Umbilical cord (tissue), 2 donors: ENCODE measurements around the gene ASCL4. TPM values are rescaled to one million over a fixed set of nuclear protein-coding genes. Genes with fewer than 3 reads are reported as not detected.

ENCODE experiments used
- DNase-seq: peaks from one replicate; pipeline ENCODE4 v3.0.0-alpha.2; 2015; ENCODE audit warnings: low spot score
- total RNA-seq: library from RNA; depleted of rRNA; stranded (reverse); fragments of >200 nt; gene quantifications from one replicate; pipeline ENCODE4 v1.2.3, GENCODE V29; 2014; ENCODE audit warnings: low replicate concordance; ENCODE audit not compliant: insufficient read depth

Gene ASCL4
- total RNA-seq, 1 donor from 2014 or later, result not detected

DNA sequence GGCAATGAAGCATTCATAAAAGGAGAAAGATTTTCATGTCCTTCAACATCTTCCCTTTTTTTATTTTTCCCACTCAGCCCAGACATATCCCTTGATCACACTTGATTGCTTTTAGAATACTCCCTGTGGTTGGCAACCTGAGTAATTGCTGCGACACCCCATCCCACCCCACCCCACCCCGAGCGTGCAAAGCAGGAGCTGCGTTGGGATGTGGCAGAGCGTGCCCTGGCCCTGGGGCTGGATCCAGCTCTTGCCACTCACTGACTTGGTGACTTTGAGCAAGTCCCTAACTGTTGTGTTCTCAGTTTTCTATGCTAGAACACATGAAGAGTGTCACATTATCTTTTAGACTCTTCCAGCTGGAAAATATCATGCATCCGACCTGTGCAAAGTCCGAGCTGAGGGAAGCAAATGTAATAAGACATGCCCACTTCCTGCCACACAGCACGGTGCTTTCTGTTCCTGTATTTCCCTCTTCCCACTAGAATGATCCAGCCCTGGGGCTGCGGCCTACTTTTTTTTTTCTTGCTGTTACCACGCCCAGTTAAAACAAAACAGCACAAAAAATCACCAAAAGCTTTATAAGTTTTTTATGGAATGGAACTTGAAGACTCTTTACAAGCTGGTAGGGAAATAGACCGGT lies 4.0 kb downstream of the ASCL4 start:
- DNase-seq, result peak; percentile 11

DNA sequence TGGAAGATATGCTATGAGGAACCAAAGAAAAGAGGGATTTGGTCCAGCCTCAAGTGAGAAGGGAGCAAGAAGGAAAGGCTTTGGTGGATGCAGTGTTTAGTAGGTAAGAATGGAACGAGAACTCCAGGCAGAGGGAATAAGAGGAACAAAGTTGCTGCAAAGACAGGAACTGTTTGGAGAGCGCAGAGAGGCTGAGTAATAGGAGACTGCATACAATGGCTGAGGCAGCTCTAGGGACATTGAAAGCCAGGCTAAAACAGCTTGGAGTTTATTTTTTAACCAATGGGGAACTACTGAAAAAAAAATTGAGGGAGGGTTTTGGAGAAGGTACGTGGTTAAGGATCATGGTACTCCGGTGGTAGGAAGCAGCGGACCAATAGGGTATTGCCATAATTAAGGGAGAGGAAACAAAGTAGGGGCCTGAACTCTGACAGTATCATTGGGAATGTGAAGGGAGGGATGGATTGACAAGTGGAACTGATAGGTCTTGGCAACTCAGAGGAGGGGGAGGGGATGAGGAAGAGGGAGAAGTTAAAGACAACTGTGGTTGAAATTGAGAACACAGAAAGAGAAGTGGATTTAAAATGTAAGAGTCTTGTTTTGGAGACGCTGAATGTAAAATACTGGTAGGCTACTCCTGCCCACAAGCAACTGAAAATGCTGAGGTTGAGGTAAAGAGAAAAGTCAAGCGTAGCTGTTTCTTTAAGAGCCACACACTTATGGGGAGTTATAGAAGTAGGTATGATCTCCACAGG lies 4.8 kb downstream of the ASCL4 start:
- DNase-seq, result peak; percentile 25

DNA sequence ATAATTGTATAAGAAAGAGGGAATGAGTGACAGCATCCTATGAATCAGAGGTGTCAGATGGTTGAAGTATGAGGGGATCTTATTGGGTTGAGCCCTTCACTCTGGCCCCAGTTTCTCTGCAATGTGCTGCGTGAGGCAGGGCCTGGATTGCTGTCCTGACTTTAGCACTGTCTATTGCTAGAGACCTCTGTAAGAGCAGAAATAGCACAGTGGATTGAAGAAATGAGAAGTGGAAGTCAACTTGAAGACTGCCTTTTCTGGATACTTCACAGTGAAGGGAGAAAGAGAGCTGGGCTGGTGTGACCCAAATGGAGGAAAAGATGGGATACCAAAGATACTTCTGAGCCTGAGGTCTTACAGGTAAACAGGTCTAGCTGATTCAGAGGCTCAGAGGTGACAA lies 5.8 kb downstream of the ASCL4 start:
- no peak for DNase-seq

DNA sequence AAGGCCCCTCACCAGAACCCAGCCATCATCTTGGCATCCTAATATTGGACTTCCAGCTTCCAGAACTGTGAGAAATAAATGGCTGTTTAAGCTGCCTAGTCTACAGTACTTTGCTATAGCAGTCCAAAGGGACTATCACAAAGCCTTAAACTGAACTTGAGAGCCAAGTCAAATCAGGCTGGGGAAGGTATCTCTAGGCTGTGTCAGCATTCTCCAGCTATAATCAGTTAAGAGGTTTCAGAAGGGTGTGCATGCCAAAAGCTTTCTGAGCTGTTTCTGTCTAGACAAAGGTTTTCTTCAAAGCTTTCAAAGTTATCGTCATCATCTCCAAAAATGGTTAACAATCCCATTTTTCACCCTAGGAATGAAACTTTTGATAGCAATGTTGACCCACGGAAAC lies 7.6 kb downstream of the ASCL4 start:
- peak; percentile 13 for DNase-seq

DNA sequence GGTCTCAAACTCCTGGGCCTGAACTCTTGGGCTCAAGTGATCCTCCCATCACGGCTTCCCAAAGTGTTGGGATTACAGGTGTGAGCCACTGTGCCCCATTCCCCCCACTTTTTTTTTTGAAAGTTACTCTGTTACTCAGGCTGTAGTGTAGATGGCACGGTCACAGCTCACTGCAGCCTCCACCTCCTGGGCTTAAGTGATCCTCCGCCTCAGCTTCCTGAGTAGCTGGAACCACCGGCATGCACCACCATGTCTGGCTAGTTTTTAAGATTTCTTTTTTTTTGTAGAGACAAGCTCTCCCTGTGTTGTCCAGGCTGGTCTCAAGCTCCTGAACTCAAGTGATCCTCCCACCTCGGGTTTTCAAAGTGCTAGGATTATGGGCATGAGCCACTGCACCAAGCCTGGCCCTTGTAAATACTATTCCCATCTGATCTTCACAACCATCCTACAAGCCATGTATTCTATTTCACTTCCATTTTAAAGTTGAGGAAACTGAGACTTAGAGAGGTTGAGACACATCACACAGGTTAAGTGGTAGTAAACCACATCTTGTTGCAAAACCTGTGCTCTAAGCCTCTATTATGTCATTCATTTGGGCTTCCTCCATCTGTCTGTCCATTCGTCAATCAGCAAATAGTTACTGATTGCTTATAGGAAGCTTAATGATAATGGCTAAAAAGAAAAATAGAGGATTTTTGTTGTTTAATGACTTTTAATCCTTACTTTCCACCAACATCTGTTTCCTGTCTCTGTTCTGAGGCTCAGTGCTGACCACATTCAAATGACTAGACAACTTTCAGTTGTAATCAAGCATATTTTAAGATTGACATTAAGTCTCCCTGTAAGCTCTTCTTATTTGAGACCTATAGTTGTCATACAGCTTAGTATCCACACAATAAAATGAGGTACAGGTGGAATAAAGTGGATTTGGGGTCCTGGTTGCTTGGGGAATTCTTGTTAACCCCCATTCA lies 9.2 kb downstream of the ASCL4 start:
- no peak for DNase-seq

DNA sequence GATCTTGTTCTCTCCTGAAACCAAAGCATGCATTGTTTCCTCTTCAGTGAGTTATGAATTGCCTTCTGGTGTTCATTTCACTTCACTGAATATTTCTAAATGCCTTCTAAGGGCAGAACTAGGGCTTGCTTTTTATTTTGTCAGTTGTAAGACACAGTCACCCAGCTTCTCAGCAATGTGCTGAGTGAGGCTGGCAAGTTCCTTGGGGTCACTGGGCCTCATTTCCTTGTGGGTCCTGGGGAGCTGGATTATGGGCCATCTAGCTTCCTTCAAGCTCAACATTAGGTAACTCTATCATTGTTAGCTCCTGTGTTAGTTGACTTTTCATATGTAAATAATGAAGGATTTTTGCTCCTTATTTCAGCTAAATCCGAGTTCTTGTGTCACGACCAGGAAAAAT lies 13.8 kb downstream of the ASCL4 start:
- DNase-seq, result no peak

DNA sequence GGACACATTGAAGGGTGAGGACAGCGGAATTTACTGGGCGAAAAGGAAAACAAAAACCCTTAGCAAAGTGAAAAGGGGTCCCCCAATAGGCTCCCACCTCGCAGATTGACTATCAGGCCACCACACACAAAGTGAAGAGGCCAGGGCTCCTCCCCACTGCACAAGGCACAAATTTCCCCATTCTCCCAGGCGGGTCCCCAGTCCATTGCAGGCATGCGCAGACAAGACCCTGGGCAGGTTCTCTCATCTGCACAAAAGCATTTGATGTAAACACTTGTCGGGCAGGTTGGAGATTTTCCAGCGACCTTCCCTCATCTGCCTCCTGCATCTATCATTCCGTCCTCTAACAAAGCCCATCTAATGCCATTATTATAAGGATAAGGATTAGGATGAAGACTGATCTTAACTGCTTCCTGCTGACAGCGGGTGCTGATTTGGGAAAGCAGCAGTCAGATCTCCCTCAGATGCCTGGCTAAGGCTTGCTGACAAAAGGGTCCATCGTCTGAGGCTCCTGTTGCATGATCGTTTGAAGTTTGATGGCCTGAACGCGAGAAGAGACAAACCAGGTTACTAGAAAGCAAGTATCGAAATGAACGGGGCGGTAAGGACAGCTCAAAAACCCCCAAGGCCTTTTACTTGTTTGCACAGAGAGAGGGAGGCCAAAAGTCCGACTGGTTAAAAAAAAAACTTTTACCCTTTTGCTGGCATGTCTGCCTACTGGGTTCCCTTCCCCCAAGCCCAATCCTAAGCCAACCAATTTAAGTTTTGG lies 14.4 kb downstream of the ASCL4 start:
- peak; percentile 5 for DNase-seq

DNA sequence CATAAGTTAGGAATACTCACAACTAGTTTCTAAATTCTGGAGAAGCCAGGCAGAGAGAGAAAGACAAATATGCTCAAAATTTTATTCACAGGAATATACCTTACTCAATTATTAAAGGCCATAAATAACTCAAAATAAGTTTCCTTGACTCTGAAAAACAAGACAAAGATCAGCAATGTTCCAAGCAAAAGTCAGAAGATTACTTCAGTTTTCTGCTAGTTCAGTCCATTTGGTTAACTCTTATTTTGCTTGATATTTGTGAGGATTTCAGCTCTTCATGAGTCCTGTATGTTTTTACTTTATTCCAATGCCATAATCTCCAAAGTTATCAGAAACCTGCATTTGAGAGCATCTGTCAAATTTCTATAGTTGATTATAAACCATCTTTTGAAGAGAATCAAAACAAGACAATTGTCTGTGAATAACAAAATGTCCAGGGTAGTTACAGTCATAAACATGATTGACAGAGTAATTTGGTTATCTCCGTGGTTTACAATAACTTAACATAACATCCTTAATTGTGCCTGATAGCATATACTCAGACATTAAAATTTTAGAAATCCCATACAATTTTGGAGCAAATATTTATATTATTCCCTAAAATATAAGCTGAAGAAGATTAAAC lies 17.1 kb downstream of the ASCL4 start:
- no peak for DNase-seq

DNA sequence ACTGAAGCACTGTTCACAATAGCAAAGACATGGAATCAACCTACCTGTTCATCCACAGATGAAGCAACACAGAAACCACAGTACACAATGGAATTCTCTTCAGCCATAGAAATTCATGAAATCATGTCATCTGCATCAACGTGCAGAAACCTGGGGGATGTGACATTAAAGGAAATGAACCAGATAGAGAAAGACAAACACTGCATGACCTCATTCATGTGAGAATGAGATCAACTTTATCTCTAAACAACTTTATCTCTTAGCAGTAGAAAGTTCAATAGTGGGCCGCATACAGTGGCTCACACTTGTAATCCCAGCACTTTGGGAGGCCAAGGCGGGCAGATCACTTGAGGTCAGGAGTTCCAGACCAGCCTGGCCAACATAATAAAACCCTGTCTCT lies 19.9 kb downstream of the ASCL4 start:
- DNase-seq, result no peak

DNA sequence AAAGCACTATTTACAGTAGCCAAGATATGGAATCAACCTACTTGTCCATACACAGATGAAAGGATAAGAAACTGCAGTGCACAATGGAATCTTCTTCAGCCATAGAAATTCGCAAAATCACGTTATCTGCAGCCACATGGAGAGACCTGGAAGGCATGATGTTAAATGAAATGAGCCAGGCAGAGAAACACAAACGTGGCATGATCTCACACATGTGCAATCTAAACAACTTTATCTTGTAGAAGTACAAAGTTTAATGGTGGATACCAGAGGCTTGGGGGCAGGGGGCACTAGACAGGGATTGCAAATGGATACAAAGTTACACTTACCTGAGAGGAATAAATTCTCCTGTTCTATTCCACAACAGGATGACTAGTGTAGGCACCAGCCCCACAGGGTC lies 24.1 kb downstream of the ASCL4 start:
- DNase-seq, result no peak

DNA sequence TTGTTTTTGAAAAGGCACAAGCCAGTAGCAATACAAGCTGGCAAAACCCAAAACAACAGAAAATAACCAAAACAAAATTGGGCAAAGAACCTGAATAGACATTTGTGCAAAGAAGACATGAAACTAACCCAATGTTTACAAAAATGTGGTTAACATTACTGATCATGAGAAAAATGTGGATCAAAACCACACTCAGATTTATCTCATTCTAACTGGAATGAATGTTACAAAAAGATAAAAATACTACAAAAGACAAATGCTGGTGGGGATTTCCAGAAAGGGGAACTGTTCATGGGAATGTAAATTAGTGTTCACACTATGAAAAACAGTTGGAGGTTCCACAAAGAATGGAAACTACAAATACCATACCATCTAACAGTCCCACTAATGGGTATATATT lies 26.6 kb downstream of the ASCL4 start:
- DNase-seq, result no peak

DNA sequence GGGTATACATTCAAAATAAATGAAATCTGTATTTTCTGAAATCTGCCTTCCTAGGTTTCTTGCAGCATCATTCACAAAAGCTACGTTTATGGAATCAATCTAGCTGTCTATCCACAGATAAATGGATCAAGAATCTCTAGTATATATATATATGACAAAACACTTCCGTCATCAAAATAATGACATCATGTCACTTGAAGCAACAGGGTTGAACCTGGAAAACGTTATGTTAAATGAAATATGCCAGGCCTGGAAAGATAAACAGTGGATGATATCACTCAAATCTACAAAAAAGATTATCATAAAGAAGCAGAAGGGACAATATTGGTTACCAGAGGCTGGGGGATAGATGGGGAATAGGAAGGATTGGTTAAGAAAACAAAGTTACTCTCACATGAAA lies 28.6 kb downstream of the ASCL4 start:
- DNase-seq, result no peak

DNA sequence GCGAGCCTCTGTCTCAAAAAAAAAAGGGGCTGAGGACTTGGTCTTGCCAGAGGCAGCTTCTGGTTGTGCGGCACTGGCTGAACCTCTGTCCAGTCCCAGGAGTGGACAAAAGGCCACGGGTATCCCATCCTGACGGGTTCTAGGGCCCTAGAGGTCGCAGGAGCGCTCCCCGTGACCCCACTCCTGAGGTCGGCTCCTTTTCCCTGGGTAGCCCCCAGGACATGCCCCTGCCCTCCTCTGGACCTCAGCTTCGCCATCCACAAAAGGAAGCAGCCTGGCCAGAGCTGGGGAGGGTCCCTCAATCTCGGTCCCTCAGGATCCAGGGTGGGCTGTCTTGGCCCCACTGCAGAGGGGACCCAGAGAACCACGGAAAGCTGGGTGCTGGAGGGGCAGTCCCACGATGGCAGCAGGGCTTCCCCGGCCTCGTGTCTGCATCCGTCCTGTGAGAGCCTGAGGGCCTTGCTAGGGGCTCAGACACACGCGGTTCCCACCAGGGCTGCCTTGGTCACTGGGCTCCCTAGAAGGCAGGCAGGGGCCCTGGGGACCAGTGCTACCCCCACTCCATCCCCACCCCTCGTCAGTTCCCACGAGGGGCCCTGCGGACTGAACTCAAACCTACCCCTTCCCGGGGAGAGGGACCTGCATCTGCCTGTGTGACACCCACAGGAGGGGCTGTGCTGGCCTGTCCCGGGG lies 31.1 kb downstream of the ASCL4 start:
- no peak for DNase-seq

DNA sequence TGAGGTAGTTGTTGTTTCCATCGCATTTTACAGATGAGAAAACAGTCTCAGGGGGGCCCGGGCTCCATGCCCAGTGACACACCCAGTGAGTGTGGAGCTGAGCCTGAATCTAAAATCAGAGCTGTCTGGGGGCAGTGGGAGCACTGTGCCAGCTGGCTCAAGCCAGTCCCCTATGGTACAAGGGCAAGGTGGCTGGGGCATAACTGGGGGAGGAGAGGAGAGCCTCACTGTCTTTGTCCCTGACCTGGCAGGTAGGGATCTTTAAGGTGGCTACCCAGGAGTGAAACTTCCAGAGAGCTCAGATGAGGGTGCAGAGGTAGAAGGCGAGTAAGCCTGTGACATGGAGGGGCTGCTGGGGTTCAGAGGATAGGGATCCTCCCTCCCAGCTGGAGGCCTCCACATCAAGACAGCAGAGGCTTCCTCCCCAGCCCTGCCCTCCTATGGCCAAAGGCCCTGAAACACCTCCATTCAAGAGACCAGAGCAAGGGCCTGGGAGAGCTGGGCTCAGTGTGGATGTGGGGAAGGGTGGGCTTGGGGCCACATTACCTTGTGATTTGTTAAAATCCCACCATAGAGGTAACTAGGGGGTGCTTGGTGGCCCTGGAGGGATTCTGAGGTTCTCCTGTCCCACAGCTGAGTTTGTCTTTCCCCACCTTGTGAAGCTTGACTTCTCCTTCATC lies 33.1 kb downstream of the ASCL4 start:
- DNase-seq, result no peak

DNA sequence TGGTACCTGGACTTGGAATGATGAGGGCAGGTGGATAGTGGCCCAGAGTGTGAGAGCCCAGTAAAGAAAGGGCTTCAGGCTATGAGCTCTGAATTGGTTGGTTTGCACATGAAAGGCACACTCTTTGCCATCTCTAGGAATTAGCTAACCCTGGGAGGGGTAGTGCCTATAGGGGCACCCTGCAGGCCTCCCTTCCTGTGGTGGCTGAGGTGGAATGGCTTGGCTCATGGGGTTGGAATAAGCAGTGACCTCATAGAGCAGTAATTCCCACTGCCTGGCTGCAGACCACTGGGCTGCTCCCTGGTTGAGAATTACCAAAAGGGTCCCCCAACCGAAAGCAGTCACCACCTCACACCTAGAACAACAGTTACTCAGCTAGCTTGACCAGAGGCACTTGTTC lies 42.7 kb downstream of the ASCL4 start:
- DNase-seq, result no peak

DNA sequence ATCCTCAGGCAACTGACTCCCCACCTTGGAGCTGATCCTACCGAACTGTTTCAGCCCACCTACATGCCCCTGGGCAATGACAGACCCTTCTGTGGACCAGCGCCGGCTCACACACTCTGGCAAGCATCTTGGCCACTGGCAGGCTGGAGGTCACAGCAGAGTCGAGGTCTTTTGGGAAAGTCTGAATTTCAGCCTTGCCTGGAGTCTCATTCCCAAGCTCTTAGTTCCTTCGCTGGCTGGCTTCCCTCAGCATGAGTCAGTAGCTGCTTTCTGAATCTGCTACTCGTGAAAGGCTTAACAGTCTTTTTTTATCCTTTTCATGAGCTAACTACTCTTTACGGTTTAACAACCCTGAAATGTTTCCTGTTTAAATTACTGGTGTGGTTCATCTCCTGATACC lies 44.5 kb downstream of the ASCL4 start:
- peak; percentile 42 for DNase-seq

DNA sequence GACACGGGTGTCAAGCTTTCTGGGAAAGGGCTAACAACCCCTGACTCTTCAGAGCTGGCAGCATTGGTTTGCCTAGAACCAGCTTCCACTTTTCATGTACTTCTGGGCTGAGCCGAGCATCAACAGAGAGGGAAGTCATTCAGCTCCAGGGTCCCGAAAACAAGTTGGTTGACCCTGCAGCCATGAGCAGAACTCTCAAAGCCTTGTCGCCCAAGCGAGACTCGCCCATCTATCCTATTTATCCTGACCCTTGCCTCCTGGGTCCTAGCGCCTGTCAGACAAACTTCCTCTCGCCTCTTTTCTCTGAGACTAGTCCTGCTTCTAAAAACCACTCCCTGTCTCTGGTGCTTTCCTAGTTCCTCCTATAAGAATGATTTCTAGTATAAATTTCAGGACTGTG lies 47.9 kb downstream of the ASCL4 start:
- DNase-seq, result no peak
